ENCODE results near the gene CHST11.

DNA sequence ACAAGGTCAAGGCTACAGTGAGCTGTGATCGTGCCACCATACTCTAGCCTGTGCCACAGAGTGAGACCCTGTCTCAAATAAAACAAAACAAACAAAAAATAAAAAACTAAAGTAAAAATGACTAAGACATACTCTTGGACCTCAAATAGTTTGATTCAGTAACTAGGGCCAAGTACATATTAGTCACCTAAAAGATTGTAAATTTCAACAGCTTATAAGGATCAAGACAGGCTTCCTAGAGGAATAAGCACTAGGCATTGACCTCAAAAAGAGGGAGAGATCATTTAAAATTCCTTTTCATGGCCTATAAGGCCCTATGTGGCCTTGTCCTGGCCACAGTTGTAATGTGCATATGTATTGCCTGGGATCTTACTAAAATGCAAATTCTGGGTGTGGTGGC is 46.0 kb upstream of the CHST11 start:
- TF ChIP-seq EP300 (IDR thresholded peaks at IDR 0.05) (no peak), POLR2A (IDR thresholded peaks at IDR 0.05; ENCODE audit: low read depth) (no peak), CTCF (IDR thresholded peaks at IDR 0.05) (no peak), POLR2AphosphoS5 (IDR thresholded peaks at IDR 0.05) (no peak)

All from esophagus muscularis mucosa (tissue), 4 donors.